Adrenal gland (tissue), 12 donors: Measurements from ENCODE around the gene CTNNBIP1. TPM values are rescaled to one million over a fixed set of nuclear protein-coding genes. Genes with fewer than 3 reads are reported as not detected.
A peak's percentile ranks its signal among the peaks of the same experiment; 100 is the strongest.

ENCODE experiments used
- DNase-seq, 7 donors: peaks; one replicate each; pipeline ENCODE4 v3.0.0-alpha.2; 2019 to 2020
- H3K27ac ChIP-seq, 5 donors: fragments of 200-600 bp; sonication (generic) in 4 of 5; 1 replicate in 3 of 5; 2 replicates in 2 of 5; pipeline versions ENCODE4 v1.5.1 to v1.8.0; 2016 to 2020; ENCODE audit warnings: mild to moderate bottlenecking in 1 of 5
- H3K27me3 ChIP-seq: fragments of 200-600 bp; 2 replicates; pipeline ENCODE4 v1.8.0; 2021
- H3K36me3 ChIP-seq, 2 donors: fragments of 200-600 bp; replicated peaks in 1 of 2; 1 replicate in 1 of 2; 2 replicates in 1 of 2; pipeline versions ENCODE4 v1.5.1 to v1.8.0; 2018 to 2022
- H3K4me1 ChIP-seq, 2 donors: fragments of 200-600 bp; replicated peaks in 1 of 2; 1 replicate in 1 of 2; 2 replicates in 1 of 2; pipeline versions ENCODE4 v1.5.1 to v1.8.0; 2018 to 2021
- H3K4me3 ChIP-seq, 4 donors: fragments of 200-600 bp; sonication (generic) in 3 of 4; one replicate each; pipeline ENCODE4 v1.5.1; 2016 to 2018
- H3K9me3 ChIP-seq, 3 donors: fragments of 200-600 bp; sonication (generic) in 1 of 3; replicated peaks in 1 of 3; 1 replicate in 2 of 3; 2 replicates in 1 of 3; pipeline versions ENCODE4 v1.5.1 to v1.8.0; 2016 to 2021
- CTCF ChIP-seq, 6 experiments: fragments of 450-650 bp in 4 of 6; fragments of 200-600 bp in 2 of 6; sonication (generic) in 1 of 6; IDR thresholded peaks; 1 replicate in 5 of 6; 2 replicates in 1 of 6; pipeline versions ENCODE4 v1.5.1 to v1.8.0; 2016 to 2021; ENCODE audit warnings: antibody characterized with exemption in 6 of 6, mild to moderate bottlenecking in 2 of 6, moderate library complexity in 1 of 6
- POLR2A ChIP-seq, 2 donors: fragments of 450-650 bp; IDR thresholded peaks; one replicate each; pipeline ENCODE4 v1.6.1; 2017; ENCODE audit warnings: antibody characterized with exemption in 2 of 2, mild to moderate bottlenecking in 2 of 2, moderate library complexity in 1 of 2
- WGBS, 4 donors: extraction: QIAGEN DNeasy Blood & Tissue Kit in 2 of 4; methylation state at CpG; one replicate each; pipeline versions ENCODE4 v1.1.5 to v1.1.7; 2013 to 2017; 5-methylcytosine and 5-hydroxymethylcytosine counted together
- intact Hi-C, 2 donors: fragments of 100-400 bp; cut with DNase I; formaldehyde crosslinking; loops; one replicate each; pipeline versions ENCODE4 v1.14.1 to v1.15.0; 2022 to 2023
- polyA plus RNA-seq, 3 donors: library from polyadenylated mRNA; stranded (reverse); fragments of 200-250 nt in 2 of 3; fragments of 350-450 nt in 1 of 3; fragmentation: Illumina TruSeq in 1 of 3; extraction: RNeasy Lipid Tissue Mini Kit (QIAGEN cat#74804) in 1 of 3; gene quantifications; one replicate each; pipeline ENCODE4 v1.2.3, GENCODE V29; 2013 to 2014
- total RNA-seq, 9 donors: library from RNA; depleted of rRNA in 4 of 9; stranded (reverse); fragments of >200 nt in 4 of 9; fragments of 120-200 nt in 1 of 9; fragmentation: NEBNext Ultra II Directional in 1 of 9; extraction: Animal tissue kit (Norgen Biotek cat#: 25700) in 1 of 9; gene quantifications; one replicate each; pipeline versions ENCODE4 v1.1.0 to v1.2.4, GENCODE V29; 2013 to 2023
- donor health status: healthy with polysubstance abuse.
- donor health status: Bipolar disorder and iron deficiency.
- donor health status: DM: yes; HTN: yes; CAD: no.
- donor health status: DM: no; HTN: no; CAD: no.
- donor health status: DM: no; HTN: no; CAD: no.
- donor health status: DM: yes; HTN: yes; CAD: no.

Gene CTNNBIP1
- total and polyA plus RNA-seq, 12 donors = 6.8 to 26.9 (median 16.0) TPM

- TF ChIP-seq POLR2A (IDR thresholded peaks at IDR 0.05) = no peak
- no peak for TF ChIP-seq CTCF (IDR thresholded peaks at IDR 0.05)
- Histone ChIP-seq H3K9me3 (no peaks in the 10 kb centered on the region), H3K27ac (peak overlapping the region in 3 of 5 donors; percentile 12 to 75 (median 69)), H3K4me3 (no peak overlapping the region), H3K4me1 (peaks cover 7 to 22% of the 10 kb centered on the region in 2 donors), H3K27me3 (no peaks in the 10 kb centered on the region), H3K36me3 (no peaks in the 10 kb centered on the region)
- peak in 6 of 7 donors; percentile 20 to 74 (median 35) for DNase-seq
- 56 to 74% (median 64%) methylated on average over 6 to 9 of the region's 9 CpGs for WGBS, 4 donors
- intact Hi-C loops = no loop called here
Measured at GRCh38 chr1:9901148-9902059, 8.7 kb downstream of the CTNNBIP1 start.

- Histone ChIP-seq H3K4me3 (peak overlapping the region in 1 of 4 donors; percentile 20), H3K4me1 (peaks cover 7 to 22% of the 10 kb centered on the region in 2 donors), H3K36me3 (no peaks in the 10 kb centered on the region), H3K9me3 (no peaks in the 10 kb centered on the region), H3K27me3 (no peaks in the 10 kb centered on the region), H3K27ac (peak overlapping the region in 2 of 5 donors; percentile 69 to 75)
- 57 to 68% (median 65%) methylated on average over 16 to 18 of the region's 18 CpGs for WGBS, 4 donors
- DNase-seq = peak; percentile 36 to 78 (median 53)
- TF ChIP-seq CTCF (IDR thresholded peaks at IDR 0.05) (peak in 2 of 6 experiments; percentile 18 to 32), POLR2A (IDR thresholded peaks at IDR 0.05) (no peak)
- intact Hi-C loops = no loop called here
Measured at GRCh38 chr1:9900142-9901043, 9.7 kb downstream of the CTNNBIP1 start.

GRCh38 chr1:9894115-9894514, 16.0 kb downstream of the CTNNBIP1 start:
- no peak for DNase-seq
- intact Hi-C loops = no loop called here
- H3K36me3 ChIP-seq = no peaks in the 10 kb centered on the region
- no peak overlapping the region for H3K27ac ChIP-seq
- 94 to 98% (median 95%) methylated on average over 3 of the region's 3 CpGs for WGBS, 4 donors
- no peaks in the 10 kb centered on the region for H3K9me3 ChIP-seq
- no peak for TF ChIP-seq CTCF (IDR thresholded peaks at IDR 0.05)
- no peak for TF ChIP-seq POLR2A (IDR thresholded peaks at IDR 0.05)
- H3K4me1 ChIP-seq = peaks cover 0 to 25% of the 10 kb centered on the region in 2 donors
- no peaks in the 10 kb centered on the region for H3K27me3 ChIP-seq
- H3K4me3 ChIP-seq = no peak overlapping the region
